Erythroblast (primary cell): ENCODE results near the gene DLG2.

ENCODE experiments used
- GATA1 ChIP-seq: IDR thresholded peaks from 2 replicates; pipeline ENCODE4 v1.6.1; 2011; ENCODE audit warnings: low read depth, mild to moderate bottlenecking, control low read depth, low read length, moderate library complexity
- POLR2A ChIP-seq: IDR thresholded peaks from 2 replicates; pipeline ENCODE4 v1.6.1; 2011; ENCODE audit warnings: mild to moderate bottlenecking, low read length

DNA sequence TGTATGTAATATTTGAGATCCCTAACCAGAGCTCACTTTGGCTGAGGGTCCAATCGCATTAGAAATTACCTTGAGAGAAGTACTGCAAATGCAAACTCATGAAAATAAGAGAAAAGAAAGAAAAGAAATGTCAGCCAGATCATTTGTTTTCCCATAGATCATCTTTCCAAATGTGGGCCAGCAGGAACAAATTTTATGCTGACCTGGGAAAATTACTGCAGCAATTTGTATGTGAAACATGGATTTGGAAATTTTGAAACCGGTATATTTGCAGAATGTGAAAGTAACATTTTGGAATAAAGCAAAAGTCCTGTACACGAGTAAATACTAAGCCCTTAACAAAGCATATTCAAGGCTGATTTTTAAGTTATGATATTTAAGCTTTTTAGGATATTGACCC, 1282.1 kb downstream of the DLG2 start:
- no peak for TF ChIP-seq POLR2A
- no peak for TF ChIP-seq GATA1
